Putamen (tissue), 1 donor: Measurements from ENCODE around the gene FGFBP1.

Source experiments
- DNase-seq: peaks from one replicate; pipeline ENCODE4 v3.0.0-alpha.2; 2016; ENCODE audit warnings: low spot score

FGFBP1 gene

GRCh38 chr4:15938640-15939039 is at the start of gene FGFBP1:
FGFBP1 (minus strand) TSS chr4:15938740; CDS start chr4:15936632, 2,108 bp downstream.
- DNase-seq: no peak

GRCh38 chr4:15988222-15988621 is 49.7 kb upstream of the FGFBP1 start:
- no peak for DNase-seq

- DNase-seq: no peak
Observed at GRCh38 chr4:15986907-15987306, 48.4 kb upstream of the FGFBP1 start.

- DNase-seq: no peak
Observed at GRCh38 chr4:15983610-15984009, 45.1 kb upstream of the FGFBP1 start.

GRCh38 chr4:15982842-15983524 is 44.4 kb upstream of the FGFBP1 start:
- no peak for DNase-seq

- no peak for DNase-seq
Observed at GRCh38 chr4:15976456-15977447, 38.2 kb upstream of the FGFBP1 start.

GRCh38 chr4:15971068-15971801 is 32.7 kb upstream of the FGFBP1 start:
- DNase-seq: no peak

GRCh38 chr4:15968551-15969300 is 30.2 kb upstream of the FGFBP1 start:
- DNase-seq: no peak

- DNase-seq: no peak
Observed at GRCh38 chr4:15965325-15965724, 26.8 kb upstream of the FGFBP1 start.

- no peak for DNase-seq
Observed at GRCh38 chr4:15964159-15964558, 25.6 kb upstream of the FGFBP1 start.

GRCh38 chr4:15963576-15963975 is 25.0 kb upstream of the FGFBP1 start:
- no peak for DNase-seq

- DNase-seq: no peak
Observed at GRCh38 chr4:15963001-15963451, 24.5 kb upstream of the FGFBP1 start, which contains the start of gene FGFBP2. FGFBP2 (minus strand) TSS chr4:15963175; CDS start chr4:15963129, 46 bp downstream.

GRCh38 chr4:15961781-15962510 is 23.4 kb upstream of the FGFBP1 start:
- no peak for DNase-seq

GRCh38 chr4:15958562-15958961 is 20.0 kb upstream of the FGFBP1 start:
- DNase-seq: no peak

- peak; percentile 32 for DNase-seq
Observed at GRCh38 chr4:15956179-15956850, 17.8 kb upstream of the FGFBP1 start.

GRCh38 chr4:15955670-15956069 is 17.1 kb upstream of the FGFBP1 start:
- DNase-seq: no peak

- DNase-seq: no peak
Observed at GRCh38 chr4:15953625-15954024, 15.1 kb upstream of the FGFBP1 start.

- DNase-seq: no peak
Observed at GRCh38 chr4:15951781-15952180, 13.2 kb upstream of the FGFBP1 start.

GRCh38 chr4:15948826-15949225 is 10.3 kb upstream of the FGFBP1 start:
- DNase-seq: no peak

- no peak for DNase-seq
Observed at GRCh38 chr4:15947684-15948083, 9.1 kb upstream of the FGFBP1 start.
